Activated CD8-positive, alpha-beta memory T cell treated with anti-CD3 and anti-CD28 coated beads, Interleukin-2, amount 50 U/mL, for 1 hour (primary cell): Measurements from ENCODE around the gene TLE1.

ENCODE experiments used
- DNase-seq: peaks from one replicate; pipeline ENCODE4 v3.0.0-alpha.2; 2020; ENCODE audit errors: extremely low read depth

TLE1 gene

GRCh38 chr9:81543695-81544094 is 145.7 kb downstream of the TLE1 start:
- DNase-seq, result no peak

GRCh38 chr9:81542118-81542889 is 147.0 kb downstream of the TLE1 start:
- DNase-seq, result no peak

- DNase-seq, result no peak
Observed at GRCh38 chr9:81540142-81540710, 149.1 kb downstream of the TLE1 start.

- no peak for DNase-seq
Observed at GRCh38 chr9:81539317-81539716, 150.0 kb downstream of the TLE1 start.

GRCh38 chr9:81538890-81539289 is 150.5 kb downstream of the TLE1 start:
- no peak for DNase-seq

GRCh38 chr9:81537964-81538363 is 151.4 kb downstream of the TLE1 start:
- DNase-seq, result no peak

GRCh38 chr9:81536242-81537025 is 152.9 kb downstream of the TLE1 start:
- no peak for DNase-seq

- DNase-seq, result no peak
Observed at GRCh38 chr9:81535542-81536241, 153.7 kb downstream of the TLE1 start.

GRCh38 chr9:81534138-81534875 is 155.0 kb downstream of the TLE1 start:
- DNase-seq, result no peak
